Esophagus squamous epithelium (tissue), 5 donors: Measurements from ENCODE around the gene ADD1. TPM values are rescaled to one million over a fixed set of nuclear protein-coding genes. Genes with fewer than 3 reads are reported as not detected.

Experiments used
- DNase-seq: peaks from one replicate; lab custom pipeline; 2025; lab: John Stamatoyannopoulos, UW
- H3K27ac ChIP-seq, 4 donors: fragments of 200-600 bp; sonication (generic); one replicate each; pipeline ENCODE4 v1.5.1; 2016 to 2019; ENCODE audit warnings: mild to moderate bottlenecking in 1 of 4
- H3K27me3 ChIP-seq, 4 donors: fragments of 200-600 bp; sonication (generic); 1 replicate in 3 of 4; 2 replicates in 1 of 4; pipeline versions ENCODE4 v1.5.1 to v1.6.0; 2017 to 2021; ENCODE audit warnings: antibody characterized with exemption in 1 of 4
- H3K36me3 ChIP-seq, 3 donors: fragments of 200-600 bp; sonication (generic); one replicate each; pipeline ENCODE4 v1.5.1; 2016 to 2019
- H3K4me1 ChIP-seq, 3 donors: fragments of 200-600 bp; sonication (generic); one replicate each; pipeline ENCODE4 v1.5.1; 2017 to 2019
- H3K4me3 ChIP-seq, 4 donors: fragments of 200-600 bp; sonication (generic); 1 replicate in 3 of 4; 2 replicates in 1 of 4; pipeline ENCODE4 v1.5.1; 2016 to 2019; ENCODE audit warnings: mild to moderate bottlenecking in 2 of 4, moderate library complexity in 1 of 4
- H3K9me3 ChIP-seq, 3 donors: fragments of 200-600 bp; sonication (generic); one replicate each; pipeline ENCODE4 v1.5.1; 2016 to 2019
- CTCF ChIP-seq, 6 experiments: fragments of 450-650 bp in 4 of 6; fragments of 200-600 bp in 2 of 6; sonication (generic) in 2 of 6; IDR thresholded peaks; one replicate each; pipeline ENCODE4 v1.5.1; 2016 to 2019; ENCODE audit warnings: antibody characterized with exemption in 6 of 6, mild to moderate bottlenecking in 4 of 6, moderate library complexity in 4 of 6
- POLR2A ChIP-seq, 4 donors: fragments of 450-650 bp; IDR thresholded peaks; one replicate each; pipeline ENCODE4 v1.6.1; 2017; ENCODE audit warnings: antibody characterized with exemption in 4 of 4, mild to moderate bottlenecking in 4 of 4, moderate library complexity in 3 of 4
- WGBS, 2 donors: methylation state at CpG; one replicate each; pipeline ENCODE4 v1.1.5; 2018; 5-methylcytosine and 5-hydroxymethylcytosine counted together
- intact Hi-C: fragments of 100-400 bp; cut with DNase I; formaldehyde crosslinking; loops from one replicate; pipeline ENCODE4 v1.15.0; 2022
- total RNA-seq, 4 donors: library from RNA; depleted of rRNA; stranded (reverse); fragments of >200 nt; gene quantifications; one replicate each; pipeline ENCODE4 v1.1.0, GENCODE V29; 2016
- donor health status: DM: yes; HTN: yes; CAD: no.

ADD1 gene
- total RNA-seq, 4 donors from 2014 or later: 81.7 to 144 (median 103) TPM

- H3K9me3 ChIP-seq: no peaks in the 10 kb centered on the region
- peak overlapping the region; percentile 86 to 97 (median 91) for H3K4me3 ChIP-seq
- intact Hi-C loops: no loop called here
- H3K36me3 ChIP-seq: peaks cover 4 to 49% (median 23%) of the 10 kb centered on the region in 3 donors
- H3K4me1 ChIP-seq: peaks cover 35 to 73% (median 49%) of the 10 kb centered on the region in 3 donors
- no peaks in the 10 kb centered on the region for H3K27me3 ChIP-seq
- WGBS, 2 donors: 0% methylated on average over 2 to 4 of the region's 93 CpGs
- no peak for DNase-seq
- TF ChIP-seq POLR2A (IDR thresholded peaks at IDR 0.05): no peak
- no peak for TF ChIP-seq CTCF (IDR thresholded peaks at IDR 0.05)
- peak overlapping the region; percentile 93 to 98 (median 95) for H3K27ac ChIP-seq
These were observed 90.6 kb downstream of the ADD1 start for GRCh38 chr4:2934077-2934812.

- H3K27ac ChIP-seq: peak overlapping the region; percentile 93 to 98 (median 95)
- DNase-seq: peak; percentile 70
- TF ChIP-seq POLR2A (IDR thresholded peaks at IDR 0.05) (peak; percentile 31 to 99 (median 92)), CTCF (IDR thresholded peaks at IDR 0.05) (peak in 3 of 6 experiments; percentile 22 to 31 (median 25))
- H3K27me3 ChIP-seq: no peaks in the 10 kb centered on the region
- H3K4me3 ChIP-seq: peak overlapping the region; percentile 86 to 97 (median 91)
- 3 to 20% methylated on average over 1 to 18 of the region's 70 CpGs for WGBS, 2 donors
- no peaks in the 10 kb centered on the region for H3K9me3 ChIP-seq
- peaks cover 35 to 81% (median 49%) of the 10 kb centered on the region in 3 donors for H3K4me1 ChIP-seq
- intact Hi-C loops: loop anchor here (5.0 kb wide), 1 partner anchor 173 kb away; no protein-coding TSS in a partner anchor
- peaks cover 11 to 49% (median 25%) of the 10 kb centered on the region in 3 donors for H3K36me3 ChIP-seq
These were observed 91.4 kb downstream of the ADD1 start for GRCh38 chr4:2934813-2935761.

GRCh38 chr4:2935762-2936743, 92.4 kb downstream of the ADD1 start:
- Histone ChIP-seq H3K27me3 (no peaks in the 10 kb centered on the region), H3K9me3 (no peaks in the 10 kb centered on the region), H3K36me3 (peaks cover 20 to 49% (median 25%) of the 10 kb centered on the region in 3 donors), H3K4me1 (peaks cover 35 to 74% (median 47%) of the 10 kb centered on the region in 3 donors), H3K27ac (peak overlapping the region; percentile 93 to 98 (median 95)), H3K4me3 (peak overlapping the region; percentile 86 to 97 (median 91))
- no peak for DNase-seq
- no peak for TF ChIP-seq CTCF (IDR thresholded peaks at IDR 0.05)
- TF ChIP-seq POLR2A (IDR thresholded peaks at IDR 0.05): no peak
- WGBS, 2 donors: 54 to 74% methylated on average over 14 to 20 of the region's 20 CpGs
- intact Hi-C loops: loop anchor here (5.0 kb wide), 1 partner anchor 174 kb away; no protein-coding TSS in a partner anchor

- Histone ChIP-seq H3K27ac (peak overlapping the region; percentile 68 to 98 (median 84)), H3K36me3 (peaks cover 27 to 49% (median 29%) of the 10 kb centered on the region in 3 donors), H3K4me1 (peaks cover 35 to 67% (median 40%) of the 10 kb centered on the region in 3 donors), H3K9me3 (no peaks in the 10 kb centered on the region), H3K27me3 (no peaks in the 10 kb centered on the region), H3K4me3 (peak overlapping the region in 1 of 4 donors; percentile 24)
- TF ChIP-seq POLR2A (IDR thresholded peaks at IDR 0.05) (no peak), CTCF (IDR thresholded peaks at IDR 0.05) (no peak)
- DNase-seq: no peak
- intact Hi-C loops: loop anchor here (5.0 kb wide), 1 partner anchor 174 kb away; no protein-coding TSS in a partner anchor
- WGBS, 2 donors: 46 to 60% methylated on average over 2 to 4 of the region's 6 CpGs
These were observed 93.1 kb downstream of the ADD1 start for GRCh38 chr4:2936773-2937145.
